HepG2 (cell line): ENCODE results near the gene SLC4A8. TPM values are rescaled to one million over a fixed set of nuclear protein-coding genes. Genes with fewer than 3 reads are reported as not detected.

Experiments used
- ATAC-seq: fragments of 200-7000 bp; cut with Tn5 transposase; 3 replicates; pipeline ENCODE4 v1.9.1; 2020; ENCODE audit warnings: mild to moderate bottlenecking, moderate library complexity
- BruUV-seq: library from RNA; stranded (reverse); fragments of 400-500 nt; replicated peaks from 2 replicates; lab custom pipeline; 2021; lab: Mats Ljungman, UMichigan
- CTCF ChIA-PET: fragments of 300-600 bp; formaldehyde crosslinking; extraction: SDS; loops from one replicate; lab custom pipeline; 2021; ENCODE audit warnings: low total read pairs, inconsistent platforms, low intra/inter-chr PET ratio; lab: Yijun Ruan, JAX
- POLR2A ChIA-PET: fragments of 350-600 bp; sonication (Branson Sonifier 250); formaldehyde crosslinking; loops from one replicate; lab custom pipeline; 2020; ENCODE audit warnings: antibody characterized with exemption, inconsistent platforms; lab: Yijun Ruan, JAX
- DNase-seq: peaks from one replicate; pipeline ENCODE4 v3.0.0-alpha.2; 2015; ENCODE audit warnings: low spot score
- FAIRE-seq: peaks from 3 replicates; lab custom pipeline; 2011; peaks lifted over from hg19 to GRCh38; lab: Jason Lieb, UNC
- H2AFZ ChIP-seq: one replicate; pipeline ENCODE4 v1.6.1; 2011; ENCODE audit warnings: low read length, inconsistent platforms
- H3K27ac ChIP-seq: fragments of 300-600 bp; 3 replicates; pipeline ENCODE4 v1.8.0; 2011; ENCODE audit warnings: mixed run types, mild to moderate bottlenecking, mixed read lengths, low read length, inconsistent platforms; ENCODE audit not compliant: insufficient read depth; ENCODE audit errors: extremely low read length
- H3K27me3 ChIP-seq, 2 experiments: fragments of 200-600 bp in 1 of 2; 2 replicates in 1 of 2; 3 replicates in 1 of 2; pipeline versions ENCODE4 v1.6.0 to v1.8.0; 2011; ENCODE audit warnings: low read length in 2 of 2, mild to moderate bottlenecking in 2 of 2, moderate library complexity in 2 of 2, inconsistent platforms in 1 of 2; ENCODE audit not compliant: insufficient read depth in 2 of 2, control insufficient read depth in 1 of 2
- H3K36me3 ChIP-seq, 2 experiments: fragments of 200-600 bp in 1 of 2; replicated peaks in 1 of 2; 2 replicates in 1 of 2; 3 replicates in 1 of 2; pipeline versions ENCODE4 v1.5.1 to v1.8.0; 2011; ENCODE audit warnings: low read length in 2 of 2, inconsistent platforms in 1 of 2; ENCODE audit not compliant: insufficient read depth in 2 of 2, control insufficient read depth in 1 of 2
- H3K4me1 ChIP-seq: 2 replicates; pipeline ENCODE4 v1.5.1; 2012; ENCODE audit warnings: low read length, inconsistent platforms; ENCODE audit not compliant: insufficient read depth
- H3K4me2 ChIP-seq: 2 replicates; pipeline ENCODE4 v1.6.0; 2011; ENCODE audit warnings: low read depth, low read length, inconsistent platforms
- H3K4me3 ChIP-seq, 3 experiments: fragments of 200-600 bp in 1 of 3; sonication (generic), shearing (Covaris generic) in 1 of 3; replicated peaks in 1 of 3; 2 replicates each; pipeline ENCODE4 v1.5.1; 2011 to 2016; ENCODE audit warnings: low read length in 3 of 3, inconsistent platforms in 2 of 3, low read depth in 2 of 3, mild to moderate bottlenecking in 2 of 3, control low read depth in 1 of 3, mixed read lengths in 1 of 3; ENCODE audit not compliant: insufficient read depth in 1 of 3
- H3K79me2 ChIP-seq: one replicate; pipeline ENCODE4 v1.6.1; 2011; ENCODE audit warnings: low read length, inconsistent platforms; ENCODE audit not compliant: insufficient read depth
- H3K9ac ChIP-seq: 2 replicates; pipeline ENCODE4 v1.6.0; 2011; ENCODE audit warnings: mild to moderate bottlenecking, low read depth, low read length, inconsistent platforms; ENCODE audit not compliant: insufficient read depth
- H3K9me3 ChIP-seq: 2 replicates; pipeline ENCODE4 v1.5.1; 2012; ENCODE audit warnings: mild to moderate bottlenecking, low read length
- H4K20me1 ChIP-seq: 2 replicates; pipeline ENCODE4 v1.6.0; 2011; ENCODE audit warnings: inconsistent platforms, mild to moderate bottlenecking, low read length, moderate library complexity; ENCODE audit not compliant: insufficient read depth
- ARNT ChIP-seq: fragments of 450-650 bp; IDR thresholded peaks from 2 replicates; pipeline ENCODE4 v1.6.1; 2017
- HOXA7 ChIP-seq: sonication (generic); formaldehyde crosslinking; IDR thresholded peaks from 2 replicates; pipeline ENCODE4 v1.8.1; 2022; ENCODE audit warnings: mild to moderate bottlenecking, missing genetic modification reagents, moderate library complexity
- U2AF2 ChIP-seq: fragments of 200-400 bp; formaldehyde crosslinking; IDR thresholded peaks from 2 replicates; pipeline ENCODE4 v1.6.1; 2017; ENCODE audit warnings: low read depth, mild to moderate bottlenecking, low read length
- ZKSCAN5 ChIP-seq: sonication (generic); formaldehyde crosslinking; IDR thresholded peaks from 2 replicates; pipeline ENCODE4 v1.5.1; 2020; ENCODE audit warnings: mild to moderate bottlenecking, missing genetic modification reagents
- ZNF615 ChIP-seq: sonication (generic); formaldehyde crosslinking; IDR thresholded peaks from 2 replicates; pipeline ENCODE4 v1.5.0; 2020; ENCODE audit warnings: mild to moderate bottlenecking, missing genetic modification reagents, borderline replicate concordance
- WGBS: methylation state at CpG from one replicate; pipeline ENCODE4 v1.1.6; 2017; ENCODE audit warnings: low lambda C conversion rate; 5-methylcytosine and 5-hydroxymethylcytosine counted together
- in situ Hi-C: cut with HindIII; loops from 2 replicates; pipeline ENCODE4 v1.10.0; 2017; ENCODE audit warnings: low pct_unique_long_range_greater_than_20kb; ENCODE audit not compliant: extremely low pct_ligation_motif_present
- intact Hi-C: fragments of 100-400 bp; cut with micrococcal nuclease; formaldehyde crosslinking; loops from one replicate; pipeline ENCODE4 v1.10.0; 2022; ENCODE audit not compliant: unreplicated experiment
- polyA plus RNA-seq, 8 experiments: library from polyadenylated mRNA; depleted of rRNA in 3 of 8; stranded (reverse) in 7 of 8; unstranded in 1 of 8; fragments of >200 nt; fragmentation: Illumina TruSeq in 4 of 8; extraction: Trizol in 4 of 8; gene quantifications; 2 replicates each; pipeline versions ENCODE4 v1.2.1 to v1.2.3, GENCODE V29; 2011 to 2016; ENCODE audit warnings: low read depth in 4 of 8, missing spikeins in 1 of 8, mixed read lengths in 1 of 8; ENCODE audit not compliant: insufficient read depth in 1 of 8
- total RNA-seq, 5 experiments: library from RNA; depleted of rRNA; stranded (reverse); fragments of >200 nt; fragmentation: Illumina TruSeq; extraction: Trizol; gene quantifications; 2 replicates each; pipeline ENCODE4 v1.2.3, GENCODE V29; 2016; ENCODE audit warnings: low read depth in 1 of 5
- TF ChIP-seq, protein P1 (sequence below): sonication (generic); formaldehyde crosslinking; IDR thresholded peaks from 2 replicates; pipeline ENCODE4 v1.5.0; 2020; ENCODE audit warnings: mild to moderate bottlenecking, missing genetic modification reagents, moderate library complexity
- TF ChIP-seq, protein P2 (sequence below): IDR thresholded peaks from 2 replicates; pipeline ENCODE4 v1.6.1; 2016; ENCODE audit warnings: missing compliant biosample characterization, missing genetic modification reagents, borderline replicate concordance
- TF ChIP-seq, protein P3 (sequence below): sonication (generic); formaldehyde crosslinking; IDR thresholded peaks from 2 replicates; pipeline ENCODE4 v1.5.0; 2020; ENCODE audit warnings: missing genetic modification reagents
- TF ChIP-seq, protein P4 (sequence below): sonication (generic); formaldehyde crosslinking; IDR thresholded peaks from 2 replicates; pipeline ENCODE4 v1.5.0; 2020; ENCODE audit warnings: mild to moderate bottlenecking, missing genetic modification reagents
- TF ChIP-seq, protein P5 (sequence below): sonication (generic); formaldehyde crosslinking; IDR thresholded peaks from 2 replicates; pipeline ENCODE4 v1.4.0; 2020; ENCODE audit warnings: missing genetic modification reagents, borderline replicate concordance

SLC4A8 gene
- total and polyA plus RNA-seq, 2 of the 13 experiments (the other 11 are each of a cell fraction or from before 2014, with no cell fraction given) = under 0.01 to 0.07 TPM

DNA sequence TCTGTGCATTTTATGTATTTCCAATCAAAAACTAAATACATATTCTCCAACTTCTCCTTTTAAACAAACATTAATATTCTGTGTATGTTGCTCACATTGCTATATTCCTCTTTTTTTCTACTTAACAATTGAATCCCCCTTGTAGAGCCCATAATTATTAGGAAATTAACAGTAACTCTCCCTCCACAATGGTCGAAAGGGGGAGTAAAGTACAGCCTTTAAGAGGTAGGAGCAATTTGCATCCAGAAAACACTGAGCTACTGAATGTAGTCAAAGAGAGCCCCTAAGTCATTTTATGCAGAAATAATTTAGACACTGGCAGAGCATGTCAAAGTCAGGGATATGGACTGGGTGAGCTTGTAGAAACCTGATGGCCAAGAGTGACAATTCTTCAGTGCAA, 109.2 kb downstream of the SLC4A8 start (continued):
- TF ChIP-seq, protein P1, sequence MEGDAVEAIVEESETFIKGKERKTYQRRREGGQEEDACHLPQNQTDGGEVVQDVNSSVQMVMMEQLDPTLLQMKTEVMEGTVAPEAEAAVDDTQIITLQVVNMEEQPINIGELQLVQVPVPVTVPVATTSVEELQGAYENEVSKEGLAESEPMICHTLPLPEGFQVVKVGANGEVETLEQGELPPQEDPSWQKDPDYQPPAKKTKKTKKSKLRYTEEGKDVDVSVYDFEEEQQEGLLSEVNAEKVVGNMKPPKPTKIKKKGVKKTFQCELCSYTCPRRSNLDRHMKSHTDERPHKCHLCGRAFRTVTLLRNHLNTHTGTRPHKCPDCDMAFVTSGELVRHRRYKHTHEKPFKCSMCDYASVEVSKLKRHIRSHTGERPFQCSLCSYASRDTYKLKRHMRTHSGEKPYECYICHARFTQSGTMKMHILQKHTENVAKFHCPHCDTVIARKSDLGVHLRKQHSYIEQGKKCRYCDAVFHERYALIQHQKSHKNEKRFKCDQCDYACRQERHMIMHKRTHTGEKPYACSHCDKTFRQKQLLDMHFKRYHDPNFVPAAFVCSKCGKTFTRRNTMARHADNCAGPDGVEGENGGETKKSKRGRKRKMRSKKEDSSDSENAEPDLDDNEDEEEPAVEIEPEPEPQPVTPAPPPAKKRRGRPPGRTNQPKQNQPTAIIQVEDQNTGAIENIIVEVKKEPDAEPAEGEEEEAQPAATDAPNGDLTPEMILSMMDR = 0 out of 2 replicates have a peak, but pooled peaks have one; percentile 12
- TF ChIP-seq ZNF615 (CRISPR knock-in tag) = no peak

DNA sequence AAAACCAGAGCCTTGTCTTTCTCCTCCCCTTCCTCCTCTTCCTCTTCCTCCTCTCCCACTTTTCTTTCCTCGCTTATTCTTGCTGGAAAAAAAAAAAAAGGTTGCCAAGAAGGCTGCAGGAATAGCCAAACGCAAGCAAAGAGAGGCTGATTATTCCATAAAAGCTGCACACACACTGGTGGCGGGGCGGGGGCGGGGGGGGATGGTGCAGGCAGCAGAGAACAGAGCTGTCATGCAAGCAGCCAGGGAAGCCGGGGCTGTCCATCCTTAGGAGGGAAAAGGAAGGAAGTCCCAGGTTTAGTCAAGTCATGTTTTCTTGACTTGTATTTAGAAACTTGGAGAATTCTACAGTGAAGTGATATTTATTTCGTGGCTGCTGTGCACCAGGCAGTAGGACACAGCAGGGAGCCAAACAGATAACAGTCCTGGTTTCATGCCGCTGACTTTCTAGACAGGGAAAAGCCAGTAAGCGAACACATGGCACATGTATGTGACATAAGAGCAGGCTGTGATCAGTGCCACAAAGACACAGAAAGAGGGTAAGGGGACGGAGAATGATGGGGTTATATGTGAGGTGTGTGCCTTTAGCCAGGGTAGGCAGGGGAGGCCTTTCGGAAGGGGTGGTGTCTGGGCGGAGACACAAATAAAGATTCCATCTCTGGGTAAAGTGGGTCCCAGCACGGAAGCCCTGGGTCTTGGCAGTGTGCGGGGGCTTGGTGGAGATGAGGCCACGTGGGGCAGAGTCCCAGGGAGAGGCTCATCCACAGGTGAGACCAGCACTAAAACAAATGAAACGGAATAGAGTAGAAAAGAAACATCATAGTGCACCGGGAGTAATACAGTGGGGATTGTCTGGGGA, 109.8 kb downstream of the SLC4A8 start:
- in situ Hi-C loops (loop anchor here (10.0 kb wide), 1 partner anchor 280 kb away; a partner anchor contains a TSS), intact Hi-C loops (loop anchor here (5.0 kb wide), 1 partner anchor 278 kb away; a partner anchor contains a TSS)
- Histone ChIP-seq H3K4me3 (no peak overlapping the region), H2AFZ (no peak overlapping the region), H3K27ac (no peak overlapping the region), H3K79me2 (no peaks in the 10 kb centered on the region), H3K9ac (no peak overlapping the region), H3K27me3 (peaks cover 0 to 18% of the 10 kb centered on the region in 2 experiments; a peak in 2 of 5 replicates), H3K36me3 (no peaks in the 10 kb centered on the region), H4K20me1 (no peaks in the 10 kb centered on the region), H3K9me3 (no peaks in the 10 kb centered on the region), H3K4me2 (no peak overlapping the region), H3K4me1 (no peaks in the 10 kb centered on the region; the same call in 1 of the 2 replicates)
- no peak for DNase-seq
- WGBS = 34% methylated on average over 17 of the region's 17 CpGs
- no TSS peak for BruUV-seq
- FAIRE-seq = no peak
- ChIA-PET CTCF (interaction anchor here (1.2 kb wide), 1 partner anchor 113 kb away, joined by 4 read pairs; no protein-coding TSS in a partner anchor), POLR2A (no interaction called here)
- no peak for ATAC-seq
- no peak for TF ChIP-seq ARNT
- TF ChIP-seq, protein P2, sequence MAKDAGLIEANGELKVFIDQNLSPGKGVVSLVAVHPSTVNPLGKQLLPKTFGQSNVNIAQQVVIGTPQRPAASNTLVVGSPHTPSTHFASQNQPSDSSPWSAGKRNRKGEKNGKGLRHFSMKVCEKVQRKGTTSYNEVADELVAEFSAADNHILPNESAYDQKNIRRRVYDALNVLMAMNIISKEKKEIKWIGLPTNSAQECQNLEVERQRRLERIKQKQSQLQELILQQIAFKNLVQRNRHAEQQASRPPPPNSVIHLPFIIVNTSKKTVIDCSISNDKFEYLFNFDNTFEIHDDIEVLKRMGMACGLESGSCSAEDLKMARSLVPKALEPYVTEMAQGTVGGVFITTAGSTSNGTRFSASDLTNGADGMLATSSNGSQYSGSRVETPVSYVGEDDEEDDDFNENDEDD (CRISPR knock-in tag) = no peak
- TF ChIP-seq, protein P3, sequence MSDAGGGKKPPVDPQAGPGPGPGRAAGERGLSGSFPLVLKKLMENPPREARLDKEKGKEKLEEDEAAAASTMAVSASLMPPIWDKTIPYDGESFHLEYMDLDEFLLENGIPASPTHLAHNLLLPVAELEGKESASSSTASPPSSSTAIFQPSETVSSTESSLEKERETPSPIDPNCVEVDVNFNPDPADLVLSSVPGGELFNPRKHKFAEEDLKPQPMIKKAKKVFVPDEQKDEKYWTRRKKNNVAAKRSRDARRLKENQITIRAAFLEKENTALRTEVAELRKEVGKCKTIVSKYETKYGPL (CRISPR knock-in tag) = no peak
- TF ChIP-seq ZKSCAN5 (CRISPR knock-in tag) = no peak
- no peak for TF ChIP-seq HOXA7 (CRISPR knock-in tag)
- TF ChIP-seq U2AF2 = no peak
- TF ChIP-seq, protein P4, sequence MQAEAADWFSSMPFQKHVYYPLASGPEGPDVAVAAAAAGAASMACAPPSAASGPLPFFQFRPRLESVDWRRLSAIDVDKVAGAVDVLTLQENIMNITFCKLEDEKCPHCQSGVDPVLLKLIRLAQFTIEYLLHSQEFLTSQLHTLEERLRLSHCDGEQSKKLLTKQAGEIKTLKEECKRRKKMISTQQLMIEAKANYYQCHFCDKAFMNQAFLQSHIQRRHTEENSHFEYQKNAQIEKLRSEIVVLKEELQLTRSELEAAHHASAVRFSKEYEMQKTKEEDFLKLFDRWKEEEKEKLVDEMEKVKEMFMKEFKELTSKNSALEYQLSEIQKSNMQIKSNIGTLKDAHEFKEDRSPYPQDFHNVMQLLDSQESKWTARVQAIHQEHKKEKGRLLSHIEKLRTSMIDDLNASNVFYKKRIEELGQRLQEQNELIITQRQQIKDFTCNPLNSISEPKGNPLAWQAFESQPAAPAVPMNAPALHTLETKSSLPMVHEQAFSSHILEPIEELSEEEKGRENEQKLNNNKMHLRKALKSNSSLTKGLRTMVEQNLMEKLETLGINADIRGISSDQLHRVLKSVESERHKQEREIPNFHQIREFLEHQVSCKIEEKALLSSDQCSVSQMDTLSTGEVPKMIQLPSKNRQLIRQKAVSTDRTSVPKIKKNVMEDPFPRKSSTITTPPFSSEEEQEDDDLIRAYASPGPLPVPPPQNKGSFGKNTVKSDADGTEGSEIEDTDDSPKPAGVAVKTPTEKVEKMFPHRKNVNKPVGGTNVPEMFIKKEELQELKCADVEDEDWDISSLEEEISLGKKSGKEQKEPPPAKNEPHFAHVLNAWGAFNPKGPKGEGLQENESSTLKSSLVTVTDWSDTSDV (CRISPR knock-in tag) = no peak
- TF ChIP-seq, protein P5, sequence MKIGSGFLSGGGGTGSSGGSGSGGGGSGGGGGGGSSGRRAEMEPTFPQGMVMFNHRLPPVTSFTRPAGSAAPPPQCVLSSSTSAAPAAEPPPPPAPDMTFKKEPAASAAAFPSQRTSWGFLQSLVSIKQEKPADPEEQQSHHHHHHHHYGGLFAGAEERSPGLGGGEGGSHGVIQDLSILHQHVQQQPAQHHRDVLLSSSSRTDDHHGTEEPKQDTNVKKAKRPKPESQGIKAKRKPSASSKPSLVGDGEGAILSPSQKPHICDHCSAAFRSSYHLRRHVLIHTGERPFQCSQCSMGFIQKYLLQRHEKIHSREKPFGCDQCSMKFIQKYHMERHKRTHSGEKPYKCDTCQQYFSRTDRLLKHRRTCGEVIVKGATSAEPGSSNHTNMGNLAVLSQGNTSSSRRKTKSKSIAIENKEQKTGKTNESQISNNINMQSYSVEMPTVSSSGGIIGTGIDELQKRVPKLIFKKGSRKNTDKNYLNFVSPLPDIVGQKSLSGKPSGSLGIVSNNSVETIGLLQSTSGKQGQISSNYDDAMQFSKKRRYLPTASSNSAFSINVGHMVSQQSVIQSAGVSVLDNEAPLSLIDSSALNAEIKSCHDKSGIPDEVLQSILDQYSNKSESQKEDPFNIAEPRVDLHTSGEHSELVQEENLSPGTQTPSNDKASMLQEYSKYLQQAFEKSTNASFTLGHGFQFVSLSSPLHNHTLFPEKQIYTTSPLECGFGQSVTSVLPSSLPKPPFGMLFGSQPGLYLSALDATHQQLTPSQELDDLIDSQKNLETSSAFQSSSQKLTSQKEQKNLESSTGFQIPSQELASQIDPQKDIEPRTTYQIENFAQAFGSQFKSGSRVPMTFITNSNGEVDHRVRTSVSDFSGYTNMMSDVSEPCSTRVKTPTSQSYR (CRISPR knock-in tag) = no peak
